Fibroblast of lung (primary cell): ENCODE measurements around the gene OIT3. TPM values are rescaled to one million over a fixed set of nuclear protein-coding genes. Genes with fewer than 3 reads are reported as not detected.

Source experiments
- DNase-seq, 2 donors: peaks; one replicate each; pipeline versions ENCODE4 v3.0.0 to v3.0.0-alpha.2; 2010; ENCODE audit warnings: low read depth in 2 of 2
- H2AFZ ChIP-seq: 2 replicates; pipeline ENCODE4 v1.5.1; 2012; ENCODE audit warnings: low read length, control low read depth, inconsistent platforms
- H3K27ac ChIP-seq: 2 replicates; pipeline ENCODE4 v1.5.1; 2011; ENCODE audit warnings: low read length, control low read depth; ENCODE audit not compliant: insufficient read depth
- H3K27me3 ChIP-seq: 2 replicates; pipeline ENCODE4 v1.5.1; 2011; ENCODE audit warnings: mild to moderate bottlenecking, low read length; ENCODE audit not compliant: control insufficient read depth, insufficient read depth
- H3K36me3 ChIP-seq: 2 replicates; pipeline ENCODE4 v1.5.1; 2011; ENCODE audit warnings: low read length; ENCODE audit not compliant: control insufficient read depth, insufficient read depth
- H3K4me1 ChIP-seq: 2 replicates; pipeline ENCODE4 v1.5.1; 2011; ENCODE audit warnings: low read length; ENCODE audit not compliant: control insufficient read depth, insufficient read depth; ENCODE audit errors: extremely low read depth
- H3K4me2 ChIP-seq: 2 replicates; pipeline ENCODE4 v1.5.1; 2011; ENCODE audit warnings: low read length, control low read depth; ENCODE audit not compliant: insufficient read depth; ENCODE audit errors: extremely low read depth
- H3K4me3 ChIP-seq, 4 experiments: fragments of 200-600 bp in 1 of 4; sonication (generic) in 1 of 4; replicated peaks in 1 of 4; 2 replicates each; pipeline ENCODE4 v1.5.1; 2011 to 2016; ENCODE audit warnings: low read length in 4 of 4, low read depth in 3 of 4, mild to moderate bottlenecking in 3 of 4, control low read depth in 2 of 4, inconsistent platforms in 1 of 4, mixed read lengths in 1 of 4; ENCODE audit not compliant: insufficient read depth in 1 of 4; ENCODE audit errors: control extremely low read depth in 1 of 4
- H3K79me2 ChIP-seq: 2 replicates; pipeline ENCODE4 v1.5.1; 2012; ENCODE audit warnings: mild to moderate bottlenecking, low read length, inconsistent platforms; ENCODE audit not compliant: control insufficient read depth, insufficient read depth
- H3K9ac ChIP-seq: 2 replicates; pipeline ENCODE4 v1.5.1; 2011; ENCODE audit warnings: mild to moderate bottlenecking, low read length, control low read depth; ENCODE audit not compliant: insufficient read depth
- H3K9me3 ChIP-seq: 2 replicates; pipeline ENCODE4 v1.5.1; 2012; ENCODE audit warnings: low read depth, low read length; ENCODE audit not compliant: control insufficient read depth, insufficient read depth
- H4K20me1 ChIP-seq: 2 replicates; pipeline ENCODE4 v1.5.1; 2011; ENCODE audit warnings: low read length; ENCODE audit not compliant: control insufficient read depth, insufficient read depth; ENCODE audit errors: extremely low read depth
- EZH2 ChIP-seq: IDR thresholded peaks from 2 replicates; pipeline ENCODE4 v1.5.1; 2012; ENCODE audit warnings: low read length, control low read depth, mild to moderate bottlenecking; ENCODE audit errors: missing control alignments
- polyA plus RNA-seq, 2 donors: library from polyadenylated mRNA; depleted of rRNA in 1 of 2; stranded (reverse) in 1 of 2; unstranded in 1 of 2; fragments of >200 nt; gene quantifications; 2 replicates each; pipeline ENCODE4 v1.2.1, GENCODE V29; 2011 to 2012; ENCODE audit warnings: missing spikeins in 1 of 2
- total RNA-seq: library from RNA; depleted of rRNA; stranded (reverse); fragments of >200 nt; gene quantifications from 2 replicates; pipeline ENCODE4 v1.2.1, GENCODE V29; 2014
- TF ChIP-seq, protein P1 (sequence below), 2 donors: IDR thresholded peaks in 1 of 2; conservative IDR thresholded peaks in 1 of 2; 1 replicate in 1 of 2; 2 replicates in 1 of 2; pipeline ENCODE4 v1.5.1; 2011 to 2012; ENCODE audit warnings: low read length in 2 of 2, control low read depth in 1 of 2, inconsistent platforms in 1 of 2, low read depth in 1 of 2, mild to moderate bottlenecking in 1 of 2

OIT3 gene
- total and polyA plus RNA-seq, 2 donors (not counting 1 experiment from before 2014, with no cell fraction given) = under 0.01 to 0.02 TPM

DNA sequence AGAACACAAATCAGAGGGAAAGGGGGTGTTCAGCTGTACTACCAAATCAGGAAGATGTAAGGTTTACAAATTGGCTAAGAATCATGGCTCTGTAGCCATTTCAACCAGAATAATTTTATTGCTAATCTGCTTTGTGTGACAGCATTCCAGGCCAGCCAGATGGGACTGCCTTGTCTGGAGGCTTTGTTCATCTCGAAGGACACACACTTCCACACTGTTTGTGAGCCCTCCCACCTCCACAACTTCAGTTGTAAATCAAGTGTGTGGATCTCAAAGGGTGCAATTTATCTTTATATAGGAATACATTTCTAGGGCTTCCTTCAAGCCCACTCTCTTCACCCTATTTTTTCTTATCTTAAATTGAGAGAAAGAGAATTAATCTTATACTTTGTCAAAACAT lies 6.9 kb upstream of the OIT3 start:
- Histone ChIP-seq H3K4me2 (no peak overlapping the region), H3K4me3 (no peak overlapping the region), H3K9ac (no peak overlapping the region), H3K27me3 (no peaks in the 10 kb centered on the region), H3K4me1 (no peaks in the 10 kb centered on the region), H3K79me2 (no peaks in the 10 kb centered on the region), H3K36me3 (no peaks in the 10 kb centered on the region), H3K9me3 (no peaks in the 10 kb centered on the region), H2AFZ (no peak overlapping the region), H4K20me1 (no peaks in the 10 kb centered on the region), H3K27ac (no peak overlapping the region)
- TF ChIP-seq, protein P1, sequence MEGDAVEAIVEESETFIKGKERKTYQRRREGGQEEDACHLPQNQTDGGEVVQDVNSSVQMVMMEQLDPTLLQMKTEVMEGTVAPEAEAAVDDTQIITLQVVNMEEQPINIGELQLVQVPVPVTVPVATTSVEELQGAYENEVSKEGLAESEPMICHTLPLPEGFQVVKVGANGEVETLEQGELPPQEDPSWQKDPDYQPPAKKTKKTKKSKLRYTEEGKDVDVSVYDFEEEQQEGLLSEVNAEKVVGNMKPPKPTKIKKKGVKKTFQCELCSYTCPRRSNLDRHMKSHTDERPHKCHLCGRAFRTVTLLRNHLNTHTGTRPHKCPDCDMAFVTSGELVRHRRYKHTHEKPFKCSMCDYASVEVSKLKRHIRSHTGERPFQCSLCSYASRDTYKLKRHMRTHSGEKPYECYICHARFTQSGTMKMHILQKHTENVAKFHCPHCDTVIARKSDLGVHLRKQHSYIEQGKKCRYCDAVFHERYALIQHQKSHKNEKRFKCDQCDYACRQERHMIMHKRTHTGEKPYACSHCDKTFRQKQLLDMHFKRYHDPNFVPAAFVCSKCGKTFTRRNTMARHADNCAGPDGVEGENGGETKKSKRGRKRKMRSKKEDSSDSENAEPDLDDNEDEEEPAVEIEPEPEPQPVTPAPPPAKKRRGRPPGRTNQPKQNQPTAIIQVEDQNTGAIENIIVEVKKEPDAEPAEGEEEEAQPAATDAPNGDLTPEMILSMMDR (conservative IDR thresholded peaks at IDR 0.05 in 1 of 2, IDR thresholded peaks at IDR 0.05 in 1 of 2; ENCODE audit: low read depth in 1 of 2, low read length in 2 of 2) = no peak
- TF ChIP-seq EZH2 = no peak
- no peak for DNase-seq

GRCh38 chr10:72887043-72887442 lies 6.5 kb upstream of the OIT3 start:
- Histone ChIP-seq H3K4me3 (no peak overlapping the region), H3K36me3 (no peaks in the 10 kb centered on the region), H3K27ac (no peak overlapping the region), H2AFZ (no peak overlapping the region), H3K4me2 (no peak overlapping the region), H3K27me3 (no peaks in the 10 kb centered on the region), H4K20me1 (no peaks in the 10 kb centered on the region), H3K79me2 (no peaks in the 10 kb centered on the region), H3K9me3 (no peaks in the 10 kb centered on the region), H3K4me1 (no peaks in the 10 kb centered on the region), H3K9ac (no peak overlapping the region)
- TF ChIP-seq, protein P1 (conservative IDR thresholded peaks at IDR 0.05 in 1 of 2, IDR thresholded peaks at IDR 0.05 in 1 of 2; ENCODE audit: low read depth in 1 of 2, low read length in 2 of 2) = no peak
- TF ChIP-seq EZH2 = no peak
- DNase-seq = peak in 1 of 2 donors; percentile 9

DNA sequence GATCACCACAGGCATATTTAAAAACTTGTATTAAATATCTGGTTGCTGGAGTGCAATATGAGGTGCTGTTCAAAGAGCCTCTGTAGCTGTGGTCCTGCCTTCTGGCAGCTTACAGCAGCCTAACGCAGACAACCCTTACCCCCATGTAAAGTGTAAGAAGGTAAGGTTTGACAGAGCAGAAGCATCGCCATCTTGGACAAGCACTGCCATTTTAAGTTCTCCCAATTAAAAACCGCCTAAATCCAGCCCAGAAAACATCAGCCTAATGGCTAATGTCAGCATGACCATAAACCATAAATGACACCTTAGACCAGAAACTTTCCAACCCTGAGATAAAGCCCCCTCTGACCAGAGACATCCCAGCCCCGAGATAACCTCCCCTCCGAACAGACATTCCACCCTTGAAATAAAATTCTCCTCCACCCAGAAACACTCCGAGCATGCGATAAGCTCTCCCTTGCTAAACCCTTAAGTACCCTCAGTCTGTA lies 5.3 kb upstream of the OIT3 start:
- H3K27ac ChIP-seq = no peak overlapping the region
- no peak overlapping the region for H3K9ac ChIP-seq
- no peak overlapping the region for H3K4me2 ChIP-seq
- no peaks in the 10 kb centered on the region for H4K20me1 ChIP-seq
- no peaks in the 10 kb centered on the region for H3K36me3 ChIP-seq
- H3K4me1 ChIP-seq = no peaks in the 10 kb centered on the region
- H3K4me3 ChIP-seq = no peak overlapping the region
- no peaks in the 10 kb centered on the region for H3K79me2 ChIP-seq
- no peaks in the 10 kb centered on the region for H3K9me3 ChIP-seq
- no peak for TF ChIP-seq EZH2
- TF ChIP-seq, protein P1 (conservative IDR thresholded peaks at IDR 0.05 in 1 of 2, IDR thresholded peaks at IDR 0.05 in 1 of 2; ENCODE audit: low read depth in 1 of 2, low read length in 2 of 2) = no peak
- no peaks in the 10 kb centered on the region for H3K27me3 ChIP-seq
- no peak for DNase-seq
- H2AFZ ChIP-seq = no peak overlapping the region
